ENCODE measurements around the gene CRISPLD2. TPM values are rescaled to one million over a fixed set of nuclear protein-coding genes. Genes with fewer than 3 reads are reported as not detected.
A peak's percentile ranks its signal among the peaks of the same experiment; 100 is the strongest.

Gene CRISPLD2
- total and polyA plus RNA-seq, 10 of the 15 experiments (the other 5 are each of a cell fraction or from before 2014, with no cell fraction given): 0.03 to 0.30 (median 0.08) TPM; not detected in 5

DNA sequence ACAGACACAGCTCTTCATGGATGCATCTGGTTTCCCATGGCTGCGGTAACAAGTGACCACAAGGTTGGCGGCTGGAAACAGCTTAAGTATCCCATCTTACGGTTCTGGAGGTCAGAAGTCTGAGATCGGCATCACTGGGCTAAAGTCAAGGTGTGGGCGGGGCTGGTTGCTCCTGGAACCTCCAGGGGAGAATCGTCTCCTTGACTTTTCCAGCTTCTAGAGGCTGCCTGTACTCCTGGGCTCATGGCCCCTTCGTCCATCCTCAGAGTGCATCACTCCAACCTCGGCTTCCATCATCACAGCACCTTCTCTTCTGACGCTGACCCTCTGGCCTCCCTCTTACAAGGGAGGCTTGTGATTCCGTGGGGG lies 12.9 kb upstream of the CRISPLD2 start:
- in situ Hi-C loops (cut with MboI): no loop called here

More for the DNA sequence above, 12.9 kb upstream of the CRISPLD2 start:
- no peak overlapping the region for H3K4me3 ChIP-seq
- H3K27me3 ChIP-seq (replicated peaks in 1 of 2; ENCODE audit: control insufficient read depth in 2 of 2, insufficient read depth in 2 of 2, low read length in 1 of 2): no peaks in the 10 kb centered on the region
- H3K27ac ChIP-seq (ENCODE audit: control insufficient read depth, insufficient read depth): no peak overlapping the region
- BruUV-seq (replicated peaks): no TSS peak
- no peaks in the 10 kb centered on the region for H4K20me1 ChIP-seq (ENCODE audit: control insufficient read depth, insufficient read depth)
- H3K9ac ChIP-seq (ENCODE audit: control insufficient read depth, insufficient read depth, low read length): no peak overlapping the region
- no peak for TF ChIP-seq KDM1A (IDR thresholded peaks at IDR 0.05; ENCODE audit: borderline replicate concordance)
- TF ChIP-seq, protein P1, sequence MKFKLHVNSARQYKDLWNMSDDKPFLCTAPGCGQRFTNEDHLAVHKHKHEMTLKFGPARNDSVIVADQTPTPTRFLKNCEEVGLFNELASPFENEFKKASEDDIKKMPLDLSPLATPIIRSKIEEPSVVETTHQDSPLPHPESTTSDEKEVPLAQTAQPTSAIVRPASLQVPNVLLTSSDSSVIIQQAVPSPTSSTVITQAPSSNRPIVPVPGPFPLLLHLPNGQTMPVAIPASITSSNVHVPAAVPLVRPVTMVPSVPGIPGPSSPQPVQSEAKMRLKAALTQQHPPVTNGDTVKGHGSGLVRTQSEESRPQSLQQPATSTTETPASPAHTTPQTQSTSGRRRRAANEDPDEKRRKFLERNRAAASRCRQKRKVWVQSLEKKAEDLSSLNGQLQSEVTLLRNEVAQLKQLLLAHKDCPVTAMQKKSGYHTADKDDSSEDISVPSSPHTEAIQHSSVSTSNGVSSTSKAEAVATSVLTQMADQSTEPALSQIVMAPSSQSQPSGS (IDR thresholded peaks at IDR 0.05; ENCODE audit: low read length): no peak
- TF ChIP-seq NRF1 (conservative IDR thresholded peaks at IDR 0.05; ENCODE audit: low read depth, low read length): no peak
- TF ChIP-seq, protein P2, sequence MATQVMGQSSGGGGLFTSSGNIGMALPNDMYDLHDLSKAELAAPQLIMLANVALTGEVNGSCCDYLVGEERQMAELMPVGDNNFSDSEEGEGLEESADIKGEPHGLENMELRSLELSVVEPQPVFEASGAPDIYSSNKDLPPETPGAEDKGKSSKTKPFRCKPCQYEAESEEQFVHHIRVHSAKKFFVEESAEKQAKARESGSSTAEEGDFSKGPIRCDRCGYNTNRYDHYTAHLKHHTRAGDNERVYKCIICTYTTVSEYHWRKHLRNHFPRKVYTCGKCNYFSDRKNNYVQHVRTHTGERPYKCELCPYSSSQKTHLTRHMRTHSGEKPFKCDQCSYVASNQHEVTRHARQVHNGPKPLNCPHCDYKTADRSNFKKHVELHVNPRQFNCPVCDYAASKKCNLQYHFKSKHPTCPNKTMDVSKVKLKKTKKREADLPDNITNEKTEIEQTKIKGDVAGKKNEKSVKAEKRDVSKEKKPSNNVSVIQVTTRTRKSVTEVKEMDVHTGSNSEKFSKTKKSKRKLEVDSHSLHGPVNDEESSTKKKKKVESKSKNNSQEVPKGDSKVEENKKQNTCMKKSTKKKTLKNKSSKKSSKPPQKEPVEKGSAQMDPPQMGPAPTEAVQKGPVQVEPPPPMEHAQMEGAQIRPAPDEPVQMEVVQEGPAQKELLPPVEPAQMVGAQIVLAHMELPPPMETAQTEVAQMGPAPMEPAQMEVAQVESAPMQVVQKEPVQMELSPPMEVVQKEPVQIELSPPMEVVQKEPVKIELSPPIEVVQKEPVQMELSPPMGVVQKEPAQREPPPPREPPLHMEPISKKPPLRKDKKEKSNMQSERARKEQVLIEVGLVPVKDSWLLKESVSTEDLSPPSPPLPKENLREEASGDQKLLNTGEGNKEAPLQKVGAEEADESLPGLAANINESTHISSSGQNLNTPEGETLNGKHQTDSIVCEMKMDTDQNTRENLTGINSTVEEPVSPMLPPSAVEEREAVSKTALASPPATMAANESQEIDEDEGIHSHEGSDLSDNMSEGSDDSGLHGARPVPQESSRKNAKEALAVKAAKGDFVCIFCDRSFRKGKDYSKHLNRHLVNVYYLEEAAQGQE (IDR thresholded peaks at IDR 0.05; ENCODE audit: low read depth, low read length): no peak
- no peak for TF ChIP-seq PAX5 (IDR thresholded peaks at IDR 0.05; ENCODE audit: borderline replicate concordance, low read depth, low read length)
- TF ChIP-seq CHD2 (IDR thresholded peaks at IDR 0.05; ENCODE audit: borderline replicate concordance, low read depth, low read length): no peak
- no peak for TF ChIP-seq CBFB (IDR thresholded peaks at IDR 0.05; ENCODE audit: low read depth)
- no peak for TF ChIP-seq SRF (IDR thresholded peaks at IDR 0.05; ENCODE audit: low read depth in 2 of 2, low read length in 2 of 2)
- no peak for TF ChIP-seq KLF5 (IDR thresholded peaks at IDR 0.05; ENCODE audit: partially characterized antibody)
- TF ChIP-seq FOXM1 (IDR thresholded peaks at IDR 0.05; ENCODE audit: low read depth, low read length): no peak
- TF ChIP-seq, protein P3, sequence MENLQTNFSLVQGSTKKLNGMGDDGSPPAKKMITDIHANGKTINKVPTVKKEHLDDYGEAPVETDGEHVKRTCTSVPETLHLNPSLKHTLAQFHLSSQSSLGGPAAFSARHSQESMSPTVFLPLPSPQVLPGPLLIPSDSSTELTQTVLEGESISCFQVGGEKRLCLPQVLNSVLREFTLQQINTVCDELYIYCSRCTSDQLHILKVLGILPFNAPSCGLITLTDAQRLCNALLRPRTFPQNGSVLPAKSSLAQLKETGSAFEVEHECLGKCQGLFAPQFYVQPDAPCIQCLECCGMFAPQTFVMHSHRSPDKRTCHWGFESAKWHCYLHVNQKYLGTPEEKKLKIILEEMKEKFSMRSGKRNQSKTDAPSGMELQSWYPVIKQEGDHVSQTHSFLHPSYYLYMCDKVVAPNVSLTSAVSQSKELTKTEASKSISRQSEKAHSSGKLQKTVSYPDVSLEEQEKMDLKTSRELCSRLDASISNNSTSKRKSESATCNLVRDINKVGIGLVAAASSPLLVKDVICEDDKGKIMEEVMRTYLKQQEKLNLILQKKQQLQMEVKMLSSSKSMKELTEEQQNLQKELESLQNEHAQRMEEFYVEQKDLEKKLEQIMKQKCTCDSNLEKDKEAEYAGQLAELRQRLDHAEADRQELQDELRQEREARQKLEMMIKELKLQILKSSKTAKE (IDR thresholded peaks at IDR 0.05; ENCODE audit: low read depth, poor library complexity, severe bottlenecking): no peak
- POLR2A ChIA-PET: interaction anchor here (0.5 kb wide), 1 partner anchor 280 kb away, joined by 3 read pairs; no protein-coding TSS in a partner anchor
- H3K4me1 ChIP-seq (ENCODE audit: control insufficient read depth, insufficient read depth, low read length): peaks cover 21% of the 10 kb centered on the region
- H3K9me3 ChIP-seq (replicated peaks; ENCODE audit: control insufficient read depth, insufficient read depth, low read length): no peaks in the 10 kb centered on the region; the same call in 2 of the 3 replicates
- H3K79me2 ChIP-seq (ENCODE audit: control insufficient read depth, insufficient read depth, low read length): no peaks in the 10 kb centered on the region
- FAIRE-seq: no peak
- H2AFZ ChIP-seq (ENCODE audit: control insufficient read depth, low read depth, low read length): no peak overlapping the region
- H3K36me3 ChIP-seq (ENCODE audit: control insufficient read depth in 2 of 2, insufficient read depth in 2 of 2, low read length in 1 of 2): no peaks in the 10 kb centered on the region
- WGBS (ENCODE audit: insufficient coverage, insufficient replicate concordance, low lambda C conversion rate, missing lambda C conversion rate): 50% methylated on average over 10 of the region's 10 CpGs
- RAD21 ChIA-PET (ENCODE audit: unreplicated experiment): no interaction called here
- intact Hi-C loops (cut with micrococcal nuclease; ENCODE audit: unreplicated experiment): no loop called here
- no peak for ATAC-seq
- SMC1A ChIA-PET (ENCODE audit: uncharacterized antibody, unreplicated experiment): no interaction called here
- peak overlapping the region; percentile 77 for H3K4me2 ChIP-seq (ENCODE audit: control insufficient read depth, insufficient read depth)
- DNase-seq (ENCODE audit: low read depth, low spot score): no peak
- CTCF ChIA-PET: no interaction called here

All from GM12878 (cell line).